ENCODE results near the gene GRWD1. TPM values are rescaled to one million over a fixed set of nuclear protein-coding genes. Genes with fewer than 3 reads are reported as not detected.

Gene GRWD1
- total and polyA plus RNA-seq, 10 of the 15 experiments (the other 5 are each of a cell fraction or from before 2014, with no cell fraction given): 1.4 to 103 (median 30.7) TPM

- Histone ChIP-seq H3K79me2 (ENCODE audit: control insufficient read depth, insufficient read depth, low read length) (peaks cover 9% of the 10 kb centered on the region), H3K36me3 (ENCODE audit: control insufficient read depth in 2 of 2, insufficient read depth in 2 of 2, low read length in 1 of 2) (peaks cover 4 to 13% of the 10 kb centered on the region in 2 experiments; a peak in 3 of 4 replicates), H3K4me3 (no peak overlapping the region), H3K27me3 (replicated peaks in 1 of 2; ENCODE audit: control insufficient read depth in 2 of 2, insufficient read depth in 2 of 2, low read length in 1 of 2) (no peaks in the 10 kb centered on the region), H3K4me2 (ENCODE audit: control insufficient read depth, insufficient read depth) (no peak overlapping the region), H2AFZ (ENCODE audit: control insufficient read depth, low read depth, low read length) (no peak overlapping the region), H4K20me1 (ENCODE audit: control insufficient read depth, insufficient read depth) (peaks cover 3% of the 10 kb centered on the region; the same call in 1 of the 2 replicates), H3K9me3 (replicated peaks; ENCODE audit: control insufficient read depth, insufficient read depth, low read length) (no peaks in the 10 kb centered on the region), H3K9ac (ENCODE audit: control insufficient read depth, insufficient read depth, low read length) (no peak overlapping the region), H3K27ac (ENCODE audit: control insufficient read depth, insufficient read depth) (no peak overlapping the region), H3K4me1 (ENCODE audit: control insufficient read depth, insufficient read depth, low read length) (peaks cover 5% of the 10 kb centered on the region; the same call in 1 of the 2 replicates)
- CTCF ChIA-PET: interaction anchor here (0.6 to 5.0 kb wide), 2 partner anchors 8 to 15 kb away, joined by 3 to 27 read pairs; no protein-coding TSS in a partner anchor
- POLR2A ChIA-PET: no interaction called here
- no peak for FAIRE-seq
- TF ChIP-seq ATF2 (IDR thresholded peaks at IDR 0.05; ENCODE audit: low read length): no peak
- no peak for TF ChIP-seq RAD21 (IDR thresholded peaks at IDR 0.05; ENCODE audit: insufficient read depth, low read depth, low read length)
- no peak for TF ChIP-seq NR2C1 (IDR thresholded peaks at IDR 0.05)
- RAD21 ChIA-PET (ENCODE audit: unreplicated experiment): no interaction called here
- no peak for DNase-seq (ENCODE audit: low read depth, low spot score)
- ATAC-seq: no peak
- no TSS peak for BruUV-seq (replicated peaks)
- intact Hi-C loops (cut with micrococcal nuclease; ENCODE audit: unreplicated experiment): no loop called here
- SMC1A ChIA-PET (ENCODE audit: uncharacterized antibody, unreplicated experiment): no interaction called here
- in situ Hi-C loops (cut with MboI): no loop called here
- WGBS (ENCODE audit: insufficient coverage, insufficient replicate concordance, low lambda C conversion rate, missing lambda C conversion rate): 91% methylated on average over 15 of the region's 16 CpGs
Measured at GRCh38 chr19:48474084-48474592, 28.4 kb downstream of the GRWD1 start.

GRCh38 chr19:48475369-48476068 lies 29.7 kb downstream of the GRWD1 start:
- ChIA-PET CTCF (interaction anchor here (5.0 kb wide), 1 partner anchor 13 kb away, joined by 27 read pairs; no protein-coding TSS in a partner anchor), SMC1A (ENCODE audit: uncharacterized antibody, unreplicated experiment) (no interaction called here), RAD21 (ENCODE audit: unreplicated experiment) (no interaction called here), POLR2A (no interaction called here)
- in situ Hi-C loops (cut with MboI): no loop called here
- peaks cover 4 to 13% of the 10 kb centered on the region in 2 experiments; a peak in 3 of 4 replicates for H3K36me3 ChIP-seq (ENCODE audit: control insufficient read depth in 2 of 2, insufficient read depth in 2 of 2, low read length in 1 of 2)
- intact Hi-C loops (cut with micrococcal nuclease; ENCODE audit: unreplicated experiment): no loop called here
- no peak overlapping the region for H3K27ac ChIP-seq (ENCODE audit: control insufficient read depth, insufficient read depth)
- no peak overlapping the region for H3K4me3 ChIP-seq
- ATAC-seq: no peak
- peaks cover 2% of the 10 kb centered on the region; the same call in 1 of the 2 replicates for H4K20me1 ChIP-seq (ENCODE audit: control insufficient read depth, insufficient read depth)
- no TSS peak for BruUV-seq (replicated peaks)
- H3K27me3 ChIP-seq (replicated peaks in 1 of 2; ENCODE audit: control insufficient read depth in 2 of 2, insufficient read depth in 2 of 2, low read length in 1 of 2): no peaks in the 10 kb centered on the region
- no peak for DNase-seq (ENCODE audit: low read depth, low spot score)
- H3K4me1 ChIP-seq (ENCODE audit: control insufficient read depth, insufficient read depth, low read length): peaks cover 1% of the 10 kb centered on the region; the same call in 1 of the 2 replicates
- H3K4me2 ChIP-seq (ENCODE audit: control insufficient read depth, insufficient read depth): no peak overlapping the region
- no peak for FAIRE-seq
- H2AFZ ChIP-seq (ENCODE audit: control insufficient read depth, low read depth, low read length): no peak overlapping the region
- no peaks in the 10 kb centered on the region; the same call in 1 of the 2 replicates for H3K79me2 ChIP-seq (ENCODE audit: control insufficient read depth, insufficient read depth, low read length)
- no peaks in the 10 kb centered on the region for H3K9me3 ChIP-seq (replicated peaks; ENCODE audit: control insufficient read depth, insufficient read depth, low read length)
- H3K9ac ChIP-seq (ENCODE audit: control insufficient read depth, insufficient read depth, low read length): no peak overlapping the region
- TF ChIP-seq IRF5 (IDR thresholded peaks at IDR 0.05; ENCODE audit: borderline replicate concordance) (no peak), RFX5 (IDR thresholded peaks at IDR 0.05; ENCODE audit: low read depth, low read length) (no peak), NFYB (IDR thresholded peaks at IDR 0.05; ENCODE audit: insufficient read depth, low read depth, low read length) (no peak), SRF (IDR thresholded peaks at IDR 0.05; ENCODE audit: low read depth in 2 of 2, low read length in 2 of 2) (no peak)
- WGBS (ENCODE audit: insufficient coverage, insufficient replicate concordance, low lambda C conversion rate, missing lambda C conversion rate): 90% methylated on average over 17 of the region's 17 CpGs

Data from GM12878 (cell line).